Hepatocyte (in vitro differentiated cells): ENCODE results near the gene SLC48A1. TPM values are rescaled to one million over a fixed set of nuclear protein-coding genes. Genes with fewer than 3 reads are reported as not detected.

Experiments used
- DNase-seq: peaks from one replicate; pipeline ENCODE4 v3.0.0-alpha.2; 2016; ENCODE audit warnings: low spot score
- H2AFZ ChIP-seq: fragments of 200-600 bp; sonication (generic); 2 replicates; pipeline ENCODE4 v1.6.0; 2016; ENCODE audit warnings: antibody characterized with exemption, mild to moderate bottlenecking
- H3K27ac ChIP-seq: fragments of 200-600 bp; sonication (generic); 2 replicates; pipeline ENCODE4 v1.5.1; 2016; ENCODE audit warnings: mild to moderate bottlenecking
- H3K27me3 ChIP-seq: fragments of 200-600 bp; sonication (generic); 2 replicates; pipeline ENCODE4 v1.6.1; 2016
- H3K36me3 ChIP-seq: fragments of 200-600 bp; sonication (generic); replicated peaks from 2 replicates; pipeline ENCODE4 v1.5.1; 2016; ENCODE audit warnings: low read depth; ENCODE audit not compliant: insufficient read depth
- H3K4me1 ChIP-seq: fragments of 200-600 bp; sonication (generic); 2 replicates; pipeline ENCODE4 v1.5.1; 2016; ENCODE audit warnings: mild to moderate bottlenecking, moderate library complexity; ENCODE audit not compliant: insufficient read depth
- H3K4me2 ChIP-seq: fragments of 200-600 bp; sonication (generic); 2 replicates; pipeline ENCODE4 v1.6.0; 2016
- H3K4me3 ChIP-seq: fragments of 200-600 bp; sonication (generic); 2 replicates; pipeline ENCODE4 v1.5.1; 2016; ENCODE audit warnings: mild to moderate bottlenecking
- H3K79me2 ChIP-seq: fragments of 200-600 bp; sonication (generic); 2 replicates; pipeline ENCODE4 v1.6.0; 2017; ENCODE audit warnings: mild to moderate bottlenecking
- H3K9me2 ChIP-seq: fragments of 200-600 bp; sonication (generic); replicated peaks from 2 replicates; pipeline ENCODE4 v1.6.0; 2017; ENCODE audit warnings: mild to moderate bottlenecking; ENCODE audit not compliant: insufficient read depth
- H3K9me3 ChIP-seq: fragments of 200-600 bp; sonication (generic); 2 replicates; pipeline ENCODE4 v1.5.1; 2016; ENCODE audit warnings: low read depth, mild to moderate bottlenecking
- H4K20me1 ChIP-seq: fragments of 200-600 bp; sonication (generic); 2 replicates; pipeline ENCODE4 v1.6.0; 2016; ENCODE audit warnings: mild to moderate bottlenecking; ENCODE audit not compliant: insufficient read depth, poor library complexity, severe bottlenecking
- EZH2 ChIP-seq: fragments of 200-600 bp; sonication (generic); IDR thresholded peaks from 2 replicates; pipeline ENCODE4 v1.6.1; 2016; ENCODE audit warnings: antibody characterized with exemption, mild to moderate bottlenecking, borderline replicate concordance
- EZH2phosphoT487 ChIP-seq: fragments of 200-600 bp; sonication (generic); IDR thresholded peaks from one replicate; pipeline ENCODE4 v1.6.1; 2018; ENCODE audit warnings: antibody characterized with exemption, mild to moderate bottlenecking, low read depth, moderate library complexity; ENCODE audit not compliant: unreplicated experiment, severe bottlenecking
- WGBS: methylation state at CpG from one replicate; pipeline ENCODE4 v1.1.6; 2016; ENCODE audit warnings: low lambda C conversion rate; ENCODE audit errors: missing lambda C conversion rate; 5-methylcytosine and 5-hydroxymethylcytosine counted together
- polyA plus RNA-seq: library from polyadenylated mRNA; unstranded; fragments of >200 nt; fragmentation: Nextera tagmentation; extraction: Ambion mirVana; gene quantifications from 2 replicates; pipeline ENCODE4 v1.2.1, GENCODE V29; 2016
- total RNA-seq: library from RNA; depleted of rRNA; stranded (reverse); fragments of >200 nt; gene quantifications from 2 replicates; pipeline ENCODE4 v1.2.3, GENCODE V29; 2014
- TF ChIP-seq, protein P1 (sequence below): fragments of 200-600 bp; sonication (generic); IDR thresholded peaks from 2 replicates; pipeline ENCODE4 v1.5.1; 2016; ENCODE audit warnings: antibody characterized with exemption, mild to moderate bottlenecking; ENCODE audit not compliant: poor library complexity

SLC48A1 gene
- total and polyA plus RNA-seq, 2 experiments from 2014 or later = 11.2 to 22.6 TPM

DNA sequence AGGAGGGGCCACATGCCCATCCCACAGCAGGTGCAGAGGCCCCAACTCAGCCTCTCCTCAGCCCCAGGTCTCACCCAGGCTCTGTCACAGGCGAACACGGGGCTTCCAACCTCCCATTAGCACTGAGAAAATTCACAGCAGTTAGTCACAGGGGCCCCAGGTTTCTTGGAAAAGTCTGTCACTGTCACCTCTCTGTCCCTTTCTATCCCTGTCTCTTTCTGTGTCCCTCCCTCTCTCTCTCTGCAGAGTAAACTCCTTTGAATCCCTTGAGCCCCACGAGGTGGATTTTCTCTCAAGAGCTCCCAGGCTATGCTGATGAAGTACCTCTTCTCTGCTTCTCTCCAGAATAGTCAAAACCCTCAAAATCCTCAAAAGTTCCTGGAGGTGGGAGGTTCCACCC is 33.7 kb upstream of the SLC48A1 start:
- no peak overlapping the region for H3K4me2 ChIP-seq
- peaks cover 17% of the 10 kb centered on the region for H3K4me1 ChIP-seq
- H3K36me3 ChIP-seq = no peaks in the 10 kb centered on the region
- H3K4me3 ChIP-seq = no peak overlapping the region
- TF ChIP-seq EZH2phosphoT487 (no peak), EZH2 (no peak)
- TF ChIP-seq, protein P1, sequence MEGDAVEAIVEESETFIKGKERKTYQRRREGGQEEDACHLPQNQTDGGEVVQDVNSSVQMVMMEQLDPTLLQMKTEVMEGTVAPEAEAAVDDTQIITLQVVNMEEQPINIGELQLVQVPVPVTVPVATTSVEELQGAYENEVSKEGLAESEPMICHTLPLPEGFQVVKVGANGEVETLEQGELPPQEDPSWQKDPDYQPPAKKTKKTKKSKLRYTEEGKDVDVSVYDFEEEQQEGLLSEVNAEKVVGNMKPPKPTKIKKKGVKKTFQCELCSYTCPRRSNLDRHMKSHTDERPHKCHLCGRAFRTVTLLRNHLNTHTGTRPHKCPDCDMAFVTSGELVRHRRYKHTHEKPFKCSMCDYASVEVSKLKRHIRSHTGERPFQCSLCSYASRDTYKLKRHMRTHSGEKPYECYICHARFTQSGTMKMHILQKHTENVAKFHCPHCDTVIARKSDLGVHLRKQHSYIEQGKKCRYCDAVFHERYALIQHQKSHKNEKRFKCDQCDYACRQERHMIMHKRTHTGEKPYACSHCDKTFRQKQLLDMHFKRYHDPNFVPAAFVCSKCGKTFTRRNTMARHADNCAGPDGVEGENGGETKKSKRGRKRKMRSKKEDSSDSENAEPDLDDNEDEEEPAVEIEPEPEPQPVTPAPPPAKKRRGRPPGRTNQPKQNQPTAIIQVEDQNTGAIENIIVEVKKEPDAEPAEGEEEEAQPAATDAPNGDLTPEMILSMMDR = no peak
- no peaks in the 10 kb centered on the region for H3K79me2 ChIP-seq
- no peak for DNase-seq
- H2AFZ ChIP-seq = no peak overlapping the region
- WGBS = 88% methylated on average over 3 of the region's 3 CpGs
- H4K20me1 ChIP-seq = no peaks in the 10 kb centered on the region
- H3K9me3 ChIP-seq = no peaks in the 10 kb centered on the region
- H3K9me2 ChIP-seq = no peaks in the 10 kb centered on the region
- H3K27me3 ChIP-seq = no peaks in the 10 kb centered on the region
- no peak overlapping the region for H3K27ac ChIP-seq

DNA sequence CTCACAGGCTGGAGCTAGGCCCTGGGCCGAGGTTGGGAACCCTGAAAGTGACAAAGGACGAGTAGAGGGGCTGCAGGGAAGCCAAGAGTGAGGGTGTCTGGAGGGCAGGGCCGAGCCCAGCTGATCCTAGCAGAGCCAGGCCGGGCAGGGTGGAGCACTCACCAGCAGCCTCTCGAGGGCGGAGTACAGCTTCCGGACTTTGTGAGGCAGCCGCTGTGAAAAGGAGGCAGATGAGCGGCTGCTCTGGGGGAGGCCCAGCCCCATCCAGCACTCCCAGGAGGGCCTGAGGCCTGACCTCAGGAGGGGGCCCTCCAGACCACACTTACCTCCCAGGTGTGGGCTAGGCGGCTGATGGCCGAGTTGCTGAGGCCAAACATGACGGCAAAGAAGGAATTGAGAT is 33.1 kb upstream of the SLC48A1 start:
- Histone ChIP-seq H3K27me3 (no peaks in the 10 kb centered on the region), H3K9me2 (no peaks in the 10 kb centered on the region), H3K4me2 (no peak overlapping the region), H3K4me3 (no peak overlapping the region), H3K4me1 (peaks cover 12% of the 10 kb centered on the region), H3K27ac (no peak overlapping the region), H4K20me1 (no peaks in the 10 kb centered on the region), H3K9me3 (no peaks in the 10 kb centered on the region), H3K36me3 (no peaks in the 10 kb centered on the region), H3K79me2 (no peaks in the 10 kb centered on the region), H2AFZ (no peak overlapping the region)
- 82% methylated on average over 12 of the region's 12 CpGs for WGBS
- no peak for DNase-seq
- no peak for TF ChIP-seq EZH2
- TF ChIP-seq, protein P1 = no peak
- TF ChIP-seq EZH2phosphoT487 = no peak

DNA sequence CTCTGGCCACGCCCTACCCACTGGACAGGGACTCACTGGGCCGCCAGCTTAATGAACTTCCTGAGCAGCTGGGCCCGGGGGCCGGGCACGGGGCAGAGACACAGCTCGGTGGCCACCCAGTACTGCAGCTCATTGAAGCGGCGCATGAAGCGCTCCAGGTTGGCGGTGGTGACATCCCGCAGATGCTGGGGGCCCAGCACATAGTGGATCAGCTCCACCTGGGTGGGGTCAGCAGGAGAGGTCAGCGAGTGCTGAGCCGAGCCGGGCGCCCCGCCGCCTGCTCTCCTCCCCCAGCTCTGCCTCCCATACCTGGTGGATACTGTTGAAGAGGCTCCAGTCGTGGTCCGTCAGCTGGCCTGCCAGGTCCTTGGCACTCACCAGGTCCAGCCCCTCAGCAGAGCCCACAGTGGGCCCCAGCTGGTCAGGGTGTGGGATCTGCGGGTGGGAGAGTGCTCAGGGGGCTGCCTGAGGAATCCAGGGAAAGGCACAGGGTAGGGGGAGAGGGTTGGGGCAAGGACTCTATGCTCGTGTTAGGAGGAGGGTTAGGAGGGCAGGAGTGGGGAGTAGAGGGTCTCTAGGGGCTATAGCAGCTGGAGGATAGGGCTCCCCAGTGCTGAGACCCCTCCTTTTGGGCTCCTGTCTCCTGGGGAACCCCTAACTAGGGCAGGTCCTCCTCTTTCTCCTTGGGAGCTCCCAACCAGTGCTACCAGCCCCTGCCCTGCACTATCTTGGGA is 32.3 kb upstream of the SLC48A1 start:
- no peak for TF ChIP-seq EZH2phosphoT487
- H4K20me1 ChIP-seq = no peaks in the 10 kb centered on the region
- no peaks in the 10 kb centered on the region for H3K9me3 ChIP-seq
- 93% methylated on average over 21 of the region's 21 CpGs for WGBS
- no peak overlapping the region for H3K4me2 ChIP-seq
- peaks cover 8% of the 10 kb centered on the region for H3K4me1 ChIP-seq
- no peaks in the 10 kb centered on the region for H3K27me3 ChIP-seq
- H3K36me3 ChIP-seq = no peaks in the 10 kb centered on the region
- H3K27ac ChIP-seq = no peak overlapping the region
- H3K9me2 ChIP-seq = no peaks in the 10 kb centered on the region
- no peak overlapping the region for H3K4me3 ChIP-seq
- DNase-seq = no peak
- no peak overlapping the region for H2AFZ ChIP-seq
- H3K79me2 ChIP-seq = no peaks in the 10 kb centered on the region

DNA sequence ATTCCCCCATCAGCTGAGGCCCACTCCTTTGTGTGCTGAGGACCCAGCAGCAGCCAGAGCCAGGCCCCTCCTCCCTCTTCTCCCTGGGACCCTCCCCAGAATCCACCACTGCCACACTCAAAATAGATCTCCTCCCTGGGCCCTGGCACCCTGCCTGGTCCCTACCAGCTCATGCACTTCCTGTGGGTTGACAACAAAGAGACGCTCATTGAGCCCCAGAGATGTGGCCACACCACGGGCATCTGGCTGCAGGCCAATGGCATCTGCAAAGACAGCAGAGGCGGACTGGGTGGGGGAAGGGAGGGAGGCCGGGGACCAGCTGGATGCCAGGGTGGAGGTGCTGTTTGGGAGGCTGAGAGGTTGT is 31.7 kb upstream of the SLC48A1 start:
- H3K79me2 ChIP-seq = no peaks in the 10 kb centered on the region
- H3K9me3 ChIP-seq = no peaks in the 10 kb centered on the region
- peaks cover 8% of the 10 kb centered on the region for H3K4me1 ChIP-seq
- no peak overlapping the region for H3K4me3 ChIP-seq
- DNase-seq = peak; percentile 30
- WGBS = 66% methylated on average over 3 of the region's 4 CpGs
- TF ChIP-seq EZH2 = no peak
- H4K20me1 ChIP-seq = no peaks in the 10 kb centered on the region
- H3K4me2 ChIP-seq = no peak overlapping the region
- no peak overlapping the region for H3K27ac ChIP-seq
- H2AFZ ChIP-seq = no peak overlapping the region
- H3K9me2 ChIP-seq = no peaks in the 10 kb centered on the region
- H3K36me3 ChIP-seq = no peaks in the 10 kb centered on the region
- no peaks in the 10 kb centered on the region for H3K27me3 ChIP-seq
